WTC11 (cell line): ENCODE measurements around the gene FSTL3. TPM values are rescaled to one million over a fixed set of nuclear protein-coding genes. Genes with fewer than 3 reads are reported as not detected.

Experiments
- ATAC-seq: fragments of 200-7000 bp; cut with Tn5 transposase; 2 replicates; pipeline ENCODE4 v1.10.0; 2021; ENCODE audit warnings: mild to moderate bottlenecking, moderate library complexity
- CTCF ChIA-PET: fragments of 300-600 bp; sonication (Branson Sonifier 250); formaldehyde crosslinking; loops from one replicate; lab custom pipeline; 2021; ENCODE audit warnings: antibody characterized with exemption; lab: Charles Lee
- POLR2A ChIA-PET: fragments of 350-600 bp; sonication (Branson Sonifier 250); formaldehyde crosslinking; loops from one replicate; lab custom pipeline; 2021; ENCODE audit warnings: antibody characterized with exemption; lab: Charles Lee
- DNase-seq: peaks from one replicate; pipeline ENCODE4 v3.0.0; 2021; ENCODE audit warnings: low spot score
- H3K27ac Mint-ChIP-seq: 2 replicates; pipeline ENCODE4 v1.8.0; 2021; ENCODE audit warnings: mixed read lengths
- H3K27me3 Mint-ChIP-seq: 2 replicates; pipeline ENCODE4 v1.8.0; 2021; ENCODE audit warnings: low read depth, mild to moderate bottlenecking, moderate library complexity, mixed read lengths
- H3K36me3 Mint-ChIP-seq: 2 replicates; pipeline ENCODE4 v1.8.0; 2021; ENCODE audit warnings: mixed read lengths
- H3K4me1 Mint-ChIP-seq: 2 replicates; pipeline ENCODE4 v1.8.0; 2022; ENCODE audit warnings: mixed read lengths
- H3K4me3 Mint-ChIP-seq: 2 replicates; pipeline ENCODE4 v1.8.0; 2021; ENCODE audit warnings: mild to moderate bottlenecking, moderate library complexity, mixed read lengths
- H3K9me3 Mint-ChIP-seq: 2 replicates; pipeline ENCODE4 v1.8.0; 2021; ENCODE audit warnings: mixed read lengths
- CREB1 ChIP-seq: sonication (generic); formaldehyde crosslinking; IDR thresholded peaks from 2 replicates; pipeline ENCODE4 v1.8.0; 2023; ENCODE audit warnings: mild to moderate bottlenecking, missing genetic modification reagents
- CTCF ChIP-seq: fragments of 200-600 bp; IDR thresholded peaks from 2 replicates; pipeline ENCODE4 v1.8.0; 2022; ENCODE audit warnings: antibody characterized with exemption
- ELF4 ChIP-seq: sonication (generic); formaldehyde crosslinking; IDR thresholded peaks from 2 replicates; pipeline ENCODE4 v1.8.1; 2022; ENCODE audit warnings: low read depth, mild to moderate bottlenecking, moderate library complexity, missing genetic modification reagents
- EMX1 ChIP-seq: fragments of 250-450 bp; sonication (Bioruptor Pico); IDR thresholded peaks from 2 replicates; pipeline ENCODE4 v1.8.0; 2021; ENCODE audit warnings: mild to moderate bottlenecking
- FOXK1 ChIP-seq: sonication (generic); formaldehyde crosslinking; IDR thresholded peaks from 2 replicates; pipeline ENCODE4 v1.8.0; 2022; ENCODE audit warnings: mild to moderate bottlenecking, moderate library complexity, missing genetic modification reagents
- FOXP4 ChIP-seq: sonication (generic); formaldehyde crosslinking; IDR thresholded peaks from 2 replicates; pipeline ENCODE4 v1.8.0; 2022; ENCODE audit warnings: mild to moderate bottlenecking, missing genetic modification reagents
- HMGXB4 ChIP-seq: sonication (generic); formaldehyde crosslinking; IDR thresholded peaks from 2 replicates; pipeline ENCODE4 v1.8.1; 2023; ENCODE audit warnings: mild to moderate bottlenecking, moderate library complexity, missing genetic modification reagents
- IRF1 ChIP-seq: sonication (generic); formaldehyde crosslinking; IDR thresholded peaks from 2 replicates; pipeline ENCODE4 v1.8.0; 2023; ENCODE audit warnings: missing genetic modification reagents
- MLX ChIP-seq: sonication (generic); formaldehyde crosslinking; IDR thresholded peaks from 2 replicates; pipeline ENCODE4 v1.8.1; 2023; ENCODE audit warnings: mild to moderate bottlenecking, missing genetic modification reagents, moderate library complexity
- NFYB ChIP-seq: sonication (generic); formaldehyde crosslinking; conservative IDR thresholded peaks from 2 replicates; pipeline ENCODE4 v1.8.0; 2022; ENCODE audit warnings: low read depth, missing genetic modification reagents
- NR3C1 ChIP-seq: sonication (generic); formaldehyde crosslinking; conservative IDR thresholded peaks from 2 replicates; pipeline ENCODE4 v1.8.1; 2023; ENCODE audit warnings: low read depth, mild to moderate bottlenecking, missing genetic modification reagents
- SMAD3 ChIP-seq: sonication (generic); formaldehyde crosslinking; IDR thresholded peaks from 2 replicates; pipeline ENCODE4 v1.8.0; 2022; ENCODE audit warnings: missing genetic modification reagents, mild to moderate bottlenecking, borderline replicate concordance
- SMAD4 ChIP-seq: sonication (generic); formaldehyde crosslinking; IDR thresholded peaks from 2 replicates; pipeline ENCODE4 v1.8.0; 2022; ENCODE audit warnings: mild to moderate bottlenecking, missing genetic modification reagents
- SOX15 ChIP-seq: fragments of 250-450 bp; sonication (Bioruptor Pico); IDR thresholded peaks from 2 replicates; pipeline ENCODE4 v1.9.0; 2021; ENCODE audit warnings: mild to moderate bottlenecking
- TEAD1 ChIP-seq: sonication (generic); formaldehyde crosslinking; IDR thresholded peaks from 2 replicates; pipeline ENCODE4 v1.8.0; 2022; ENCODE audit warnings: mild to moderate bottlenecking, missing genetic modification reagents
- USF2 ChIP-seq: sonication (generic); formaldehyde crosslinking; IDR thresholded peaks from 2 replicates; pipeline ENCODE4 v1.8.1; 2023; ENCODE audit warnings: mild to moderate bottlenecking, missing genetic modification reagents, moderate library complexity
- ZBTB43 ChIP-seq: sonication (generic); formaldehyde crosslinking; IDR thresholded peaks from 2 replicates; pipeline ENCODE4 v1.8.1; 2023; ENCODE audit warnings: mild to moderate bottlenecking, missing genetic modification reagents
- ZNF281 ChIP-seq: sonication (generic); formaldehyde crosslinking; IDR thresholded peaks from 2 replicates; pipeline ENCODE4 v1.8.0; 2023; ENCODE audit warnings: mild to moderate bottlenecking, missing genetic modification reagents
- total RNA-seq: library from RNA; stranded (reverse); gene quantifications from 3 replicates; pipeline ENCODE4 v1.2.3, GENCODE V29; 2021

Gene FSTL3
- total RNA-seq, 1 experiment from 2014 or later: 8.7 TPM

- peak; percentile 60 for TF ChIP-seq HMGXB4 (CRISPR knock-in tag)
- peak; percentile 68; the same call in 1 of the 2 replicates for TF ChIP-seq ZBTB43 (CRISPR knock-in tag)
- TF ChIP-seq TEAD1: no peak
- TF ChIP-seq ZNF281 (CRISPR knock-in tag): no peak
- TF ChIP-seq EMX1 (CRISPR knock-in tag): no peak
- TF ChIP-seq ELF4 (CRISPR knock-in tag): no peak
- TF ChIP-seq SOX15 (CRISPR knock-in tag): no peak
- no peak for TF ChIP-seq NR3C1 (CRISPR knock-in tag)
- no peak for TF ChIP-seq NFYB
Observed at GRCh38 chr19:662207-662961, 13.8 kb upstream of the FSTL3 start (continued).

- peak; percentile 80 for ATAC-seq
- CTCF ChIA-PET: interaction anchor here (0.8 to 1.8 kb wide), 10 partner anchors 15 to 79 kb away, joined by 3 to 26 read pairs (median 5); no protein-coding TSS in a partner anchor
- Mint-ChIP-seq H3K36me3 (no peaks in the 10 kb centered on the region), H3K4me1 (peaks cover 20% of the 10 kb centered on the region), H3K9me3 (no peaks in the 10 kb centered on the region), H3K27ac (peak within 1 kb of the TSS; percentile 86), H3K27me3 (peaks cover 21% of the 10 kb centered on the region), H3K4me3 (peak within 1 kb of the TSS; percentile 82)
- peak; percentile 88 for DNase-seq
- POLR2A ChIA-PET: interaction anchor here (1.3 kb wide), 1 partner anchor 79 kb away, joined by 3 read pairs; no protein-coding TSS in a partner anchor
- peak; percentile 35; the same call in 1 of the 2 replicates for TF ChIP-seq FOXK1 (CRISPR knock-in tag)
- TF ChIP-seq TEAD1: peak; percentile 53; the same call in 1 of the 2 replicates
- no peak for TF ChIP-seq SMAD4 (CRISPR knock-in tag)
- no peak for TF ChIP-seq CTCF
- peak; percentile 11; the same call in 1 of the 2 replicates for TF ChIP-seq FOXP4
- TF ChIP-seq USF2 (CRISPR knock-in tag): peak; percentile 47
- TF ChIP-seq ZNF281 (CRISPR knock-in tag): no peak
- TF ChIP-seq SMAD3 (CRISPR knock-in tag): no peak
- no peak for TF ChIP-seq CREB1
- no peak for TF ChIP-seq IRF1 (CRISPR knock-in tag)
- TF ChIP-seq MLX (CRISPR knock-in tag): no peak
Observed at GRCh38 chr19:662962-663681, 13.1 kb upstream of the FSTL3 start, which contains the start of gene RNF126. Gene RNF126, minus strand, starts transcription at chr19:663214. Its CDS starts 93 bp downstream, at chr19:663121.
